Measurements from ENCODE around the gene FER. TPM values are rescaled to one million over a fixed set of nuclear protein-coding genes. Genes with fewer than 3 reads are reported as not detected.
"Not testable (repeated sequence)": the region's sequence is repeated elsewhere in the genome, so short reads cannot be mapped to it uniquely, and the experiment has no call there.

The FER gene
- total RNA-seq, 1 donor = 10.7 TPM

- Histone ChIP-seq H3K4me1 (ENCODE audit: insufficient read depth, low read length) (no peaks in the 10 kb centered on the region), H3K4me3 (ENCODE audit: low read length) (no peak overlapping the region), H3K27me3 (ENCODE audit: insufficient read depth, low read length) (no peaks in the 10 kb centered on the region), H3K9me3 (ENCODE audit: low read depth, low read length) (no peaks in the 10 kb centered on the region)
Observed at GRCh38 chr5:108763222-108763916, 15.7 kb downstream of the FER start.

GRCh38 chr5:108765647-108766046 lies 17.9 kb downstream of the FER start:
- no peaks in the 10 kb centered on the region for H3K9me3 ChIP-seq (ENCODE audit: low read depth, low read length)
- H3K4me1 ChIP-seq (ENCODE audit: insufficient read depth, low read length) = no peaks in the 10 kb centered on the region
- H3K4me3 ChIP-seq (ENCODE audit: low read length) = no peak overlapping the region
- H3K27me3 ChIP-seq (ENCODE audit: insufficient read depth, low read length) = no peaks in the 10 kb centered on the region

GRCh38 chr5:108766916-108767315 lies 19.2 kb downstream of the FER start:
- H3K4me3 ChIP-seq (ENCODE audit: low read length); H3K27me3 ChIP-seq (ENCODE audit: insufficient read depth, low read length); H3K9me3 ChIP-seq (ENCODE audit: low read depth, low read length); H3K4me1 ChIP-seq (ENCODE audit: insufficient read depth, low read length): not testable (repeated sequence)

- Histone ChIP-seq H3K9me3 (ENCODE audit: low read depth, low read length) (no peaks in the 10 kb centered on the region), H3K27me3 (ENCODE audit: insufficient read depth, low read length) (no peaks in the 10 kb centered on the region), H3K4me1 (ENCODE audit: insufficient read depth, low read length) (no peaks in the 10 kb centered on the region), H3K4me3 (ENCODE audit: low read length) (no peak overlapping the region)
Observed at GRCh38 chr5:108769352-108769751, 21.7 kb downstream of the FER start.

- H3K9me3 ChIP-seq (ENCODE audit: low read depth, low read length) = no peaks in the 10 kb centered on the region
- H3K4me3 ChIP-seq (ENCODE audit: low read length) = no peak overlapping the region
- no peaks in the 10 kb centered on the region for H3K4me1 ChIP-seq (ENCODE audit: insufficient read depth, low read length)
- H3K27me3 ChIP-seq (ENCODE audit: insufficient read depth, low read length) = no peaks in the 10 kb centered on the region
Observed at GRCh38 chr5:108772626-108773025, 24.9 kb downstream of the FER start.

GRCh38 chr5:108773330-108773729 lies 25.6 kb downstream of the FER start:
- no peaks in the 10 kb centered on the region for H3K27me3 ChIP-seq (ENCODE audit: insufficient read depth, low read length)
- no peak overlapping the region for H3K4me3 ChIP-seq (ENCODE audit: low read length)
- H3K9me3 ChIP-seq (ENCODE audit: low read depth, low read length) = no peaks in the 10 kb centered on the region
- no peaks in the 10 kb centered on the region for H3K4me1 ChIP-seq (ENCODE audit: insufficient read depth, low read length)

- H3K9me3 ChIP-seq (ENCODE audit: low read depth, low read length); H3K4me1 ChIP-seq (ENCODE audit: insufficient read depth, low read length); H3K4me3 ChIP-seq (ENCODE audit: low read length); H3K27me3 ChIP-seq (ENCODE audit: insufficient read depth, low read length): not testable (repeated sequence)
Observed at GRCh38 chr5:108774079-108774478, 26.4 kb downstream of the FER start.

GRCh38 chr5:108777582-108777981 lies 29.9 kb downstream of the FER start:
- not testable (repeated sequence) for H3K4me1 ChIP-seq (ENCODE audit: insufficient read depth, low read length); H3K4me3 ChIP-seq (ENCODE audit: low read length); H3K9me3 ChIP-seq (ENCODE audit: low read depth, low read length); H3K27me3 ChIP-seq (ENCODE audit: insufficient read depth, low read length)

GRCh38 chr5:108784577-108784976 lies 36.9 kb downstream of the FER start:
- H3K27me3 ChIP-seq (ENCODE audit: insufficient read depth, low read length); H3K4me1 ChIP-seq (ENCODE audit: insufficient read depth, low read length); H3K9me3 ChIP-seq (ENCODE audit: low read depth, low read length); H3K4me3 ChIP-seq (ENCODE audit: low read length): not testable (repeated sequence)

GRCh38 chr5:108786806-108787483 lies 39.2 kb downstream of the FER start:
- Histone ChIP-seq H3K4me3 (ENCODE audit: low read length) (no peak overlapping the region), H3K9me3 (ENCODE audit: low read depth, low read length) (no peaks in the 10 kb centered on the region), H3K27me3 (ENCODE audit: insufficient read depth, low read length) (no peaks in the 10 kb centered on the region), H3K4me1 (ENCODE audit: insufficient read depth, low read length) (no peaks in the 10 kb centered on the region)

GRCh38 chr5:108788142-108788541 lies 40.4 kb downstream of the FER start:
- Histone ChIP-seq H3K4me1 (ENCODE audit: insufficient read depth, low read length) (no peaks in the 10 kb centered on the region), H3K9me3 (ENCODE audit: low read depth, low read length) (no peaks in the 10 kb centered on the region), H3K4me3 (ENCODE audit: low read length) (no peak overlapping the region), H3K27me3 (ENCODE audit: insufficient read depth, low read length) (no peaks in the 10 kb centered on the region)

- Histone ChIP-seq H3K4me3 (ENCODE audit: low read length) (no peak overlapping the region), H3K27me3 (ENCODE audit: insufficient read depth, low read length) (no peaks in the 10 kb centered on the region), H3K9me3 (ENCODE audit: low read depth, low read length) (no peaks in the 10 kb centered on the region), H3K4me1 (ENCODE audit: insufficient read depth, low read length) (peaks cover 4% of the 10 kb centered on the region)
Observed at GRCh38 chr5:108793207-108793606, 45.5 kb downstream of the FER start.

GRCh38 chr5:108794349-108794748 lies 46.7 kb downstream of the FER start:
- H3K9me3 ChIP-seq (ENCODE audit: low read depth, low read length); H3K4me3 ChIP-seq (ENCODE audit: low read length); H3K4me1 ChIP-seq (ENCODE audit: insufficient read depth, low read length); H3K27me3 ChIP-seq (ENCODE audit: insufficient read depth, low read length): not testable (repeated sequence)

GRCh38 chr5:108797396-108797795 lies 49.7 kb downstream of the FER start:
- no peaks in the 10 kb centered on the region for H3K9me3 ChIP-seq (ENCODE audit: low read depth, low read length)
- H3K27me3 ChIP-seq (ENCODE audit: insufficient read depth, low read length) = no peaks in the 10 kb centered on the region
- H3K4me3 ChIP-seq (ENCODE audit: low read length) = no peak overlapping the region
- H3K4me1 ChIP-seq (ENCODE audit: insufficient read depth, low read length) = peaks cover 11% of the 10 kb centered on the region

- H3K4me1 ChIP-seq (ENCODE audit: insufficient read depth, low read length) = peaks cover 11% of the 10 kb centered on the region
- no peaks in the 10 kb centered on the region for H3K9me3 ChIP-seq (ENCODE audit: low read depth, low read length)
- no peak overlapping the region for H3K4me3 ChIP-seq (ENCODE audit: low read length)
- no peaks in the 10 kb centered on the region for H3K27me3 ChIP-seq (ENCODE audit: insufficient read depth, low read length)
Observed at GRCh38 chr5:108797986-108798385, 50.3 kb downstream of the FER start.

Data from mononuclear cell (primary cell).